DOHH2 (cell line): ENCODE measurements around the gene UBE2D2.

Source experiments
- H3F3A ChIP-seq: fragments of 200-600 bp; sonication (generic), shearing (Covaris generic); 2 replicates; pipeline ENCODE4 v1.6.0; 2016; ENCODE audit warnings: antibody characterized with exemption, mild to moderate bottlenecking; ENCODE audit not compliant: control insufficient read depth, insufficient read depth
- H3K27ac ChIP-seq: fragments of 200-600 bp; sonication (generic); 2 replicates; pipeline ENCODE4 v1.5.1; 2014; ENCODE audit warnings: low read depth, mild to moderate bottlenecking, low read length, moderate library complexity
- H3K27me3 ChIP-seq: fragments of 200-600 bp; sonication (generic); 2 replicates; pipeline ENCODE4 v1.6.1; 2014; ENCODE audit warnings: mild to moderate bottlenecking, low read length, mixed read lengths; ENCODE audit not compliant: control insufficient read depth
- H3K36me3 ChIP-seq: fragments of 200-600 bp; sonication (generic); 2 replicates; pipeline ENCODE4 v1.6.1; 2014; ENCODE audit warnings: mild to moderate bottlenecking, low read length, moderate library complexity, mixed read lengths; ENCODE audit not compliant: control insufficient read depth
- H3K4me1 ChIP-seq: fragments of 200-600 bp; sonication (generic); 2 replicates; pipeline ENCODE4 v1.6.1; 2014; ENCODE audit warnings: mild to moderate bottlenecking, low read length, mixed read lengths; ENCODE audit not compliant: control insufficient read depth
- H3K4me2 ChIP-seq: fragments of 200-600 bp; sonication (generic); 2 replicates; pipeline ENCODE4 v1.6.0; 2014; ENCODE audit warnings: mild to moderate bottlenecking, low read length, moderate library complexity
- H3K4me3 ChIP-seq: fragments of 200-600 bp; sonication (generic); 2 replicates; pipeline ENCODE4 v1.5.1; 2014; ENCODE audit warnings: mild to moderate bottlenecking, low read length, mixed read lengths
- H3K79me2 ChIP-seq: fragments of 200-600 bp; sonication (generic); 2 replicates; pipeline ENCODE4 v1.6.1; 2014; ENCODE audit warnings: mild to moderate bottlenecking, low read length, mixed read lengths; ENCODE audit not compliant: control insufficient read depth
- H3K9me2 ChIP-seq: fragments of 200-600 bp; sonication (generic); replicated peaks from 2 replicates; pipeline ENCODE4 v1.6.1; 2014; ENCODE audit warnings: mild to moderate bottlenecking, low read length, mixed read lengths; ENCODE audit not compliant: control insufficient read depth
- H3K9me3 ChIP-seq: fragments of 200-600 bp; sonication (generic); 2 replicates; pipeline ENCODE4 v1.6.1; 2014; ENCODE audit warnings: antibody characterized with exemption, low read length, mixed read lengths; ENCODE audit not compliant: control insufficient read depth, insufficient read depth
- H4K20me1 ChIP-seq: fragments of 200-600 bp; sonication (generic); 2 replicates; pipeline ENCODE4 v1.6.0; 2014; ENCODE audit warnings: low read depth, mild to moderate bottlenecking, antibody characterized with exemption, low read length, moderate library complexity; ENCODE audit not compliant: control insufficient read depth, insufficient read depth
- EZH2phosphoT487 ChIP-seq: fragments of 200-600 bp; sonication (generic); IDR thresholded peaks from 2 replicates; pipeline ENCODE4 v1.6.1; 2017; ENCODE audit warnings: borderline replicate concordance, mild to moderate bottlenecking, antibody characterized with exemption, low read length, moderate library complexity, mixed read lengths
- TF ChIP-seq, protein P1 (sequence below): fragments of 200-600 bp; sonication (generic); IDR thresholded peaks from one replicate; pipeline ENCODE4 v1.5.1; 2014; ENCODE audit warnings: antibody characterized with exemption, mild to moderate bottlenecking, low read depth, low read length; ENCODE audit not compliant: poor library complexity, severe bottlenecking

Gene UBE2D2

DNA sequence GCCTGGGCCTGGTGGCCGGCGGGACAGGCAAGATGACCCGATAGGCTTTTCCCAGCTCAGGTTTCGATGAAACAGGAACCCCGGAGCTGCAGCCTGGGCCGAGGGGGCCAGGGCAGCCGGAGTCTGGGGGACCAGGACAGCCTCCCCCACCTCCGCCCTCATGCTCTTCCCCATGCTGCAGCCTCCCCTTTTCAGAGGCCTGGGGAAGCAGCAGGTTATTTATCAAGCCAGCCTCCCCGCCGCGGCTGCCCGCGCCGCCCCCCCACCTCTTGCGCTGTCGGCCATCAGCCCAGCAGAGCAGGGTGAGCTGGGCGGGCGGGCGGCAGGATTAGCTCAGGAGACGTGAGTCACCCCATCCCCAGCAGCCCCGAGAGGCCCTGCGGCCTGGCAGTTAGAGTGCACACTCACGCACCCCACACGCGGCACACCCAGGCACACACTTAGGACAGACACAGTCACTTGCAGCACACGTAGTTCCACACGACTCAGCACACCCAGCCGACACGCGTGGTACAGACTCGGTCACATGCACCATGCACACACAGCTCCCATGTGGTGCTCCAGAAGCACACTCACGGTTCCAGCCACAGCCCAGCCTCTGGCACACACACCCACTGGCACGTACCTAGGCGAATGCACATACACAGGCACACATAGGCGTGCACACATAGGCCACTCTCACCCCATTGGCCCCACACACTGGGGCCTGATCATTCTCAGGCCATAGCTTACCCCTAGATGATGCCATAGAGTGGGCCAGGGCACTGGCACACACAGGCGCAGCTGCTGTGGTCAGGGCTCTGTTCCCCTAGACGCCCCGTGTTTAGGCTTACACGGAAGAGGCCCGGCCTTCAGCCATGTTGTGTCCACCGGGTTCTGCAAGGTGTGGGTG is 100.0 kb downstream of the UBE2D2 start:
- Histone ChIP-seq H3K9me2 (no peaks in the 10 kb centered on the region), H3K4me3 (no peak overlapping the region), H3F3A (no peaks in the 10 kb centered on the region), H3K27ac (no peak overlapping the region), H3K79me2 (peaks cover 98% of the 10 kb centered on the region), H3K36me3 (peaks cover 13% of the 10 kb centered on the region), H3K9me3 (no peaks in the 10 kb centered on the region), H3K4me1 (peaks cover 91% of the 10 kb centered on the region), H3K27me3 (no peaks in the 10 kb centered on the region), H3K4me2 (peak overlapping the region; percentile 10), H4K20me1 (peaks cover 16% of the 10 kb centered on the region; the same call in 1 of the 2 replicates)
- TF ChIP-seq EZH2phosphoT487 = no peak

DNA sequence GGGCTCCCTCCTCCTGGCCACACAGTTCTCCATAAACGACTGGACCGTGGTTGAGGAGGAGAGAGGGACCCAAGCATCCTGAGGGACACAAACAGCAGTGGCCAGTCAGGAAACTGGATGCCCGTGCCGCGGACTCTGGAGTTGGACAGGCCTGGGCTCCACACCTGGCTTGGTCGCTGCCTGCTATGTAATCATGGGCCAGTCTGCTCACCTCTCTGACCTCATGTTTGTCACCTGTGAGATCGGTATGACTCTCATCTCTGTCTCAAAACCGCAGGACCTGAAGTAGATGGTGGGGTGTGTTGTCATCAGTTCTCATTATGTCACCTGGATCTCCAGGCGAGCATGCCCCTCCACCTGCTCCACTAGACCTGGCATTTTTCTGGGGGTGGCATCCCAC is 101.5 kb downstream of the UBE2D2 start:
- Histone ChIP-seq H3K4me3 (no peak overlapping the region), H3K4me2 (no peak overlapping the region), H3K9me3 (no peaks in the 10 kb centered on the region), H3K79me2 (peaks cover 98% of the 10 kb centered on the region), H3K36me3 (peaks cover 11% of the 10 kb centered on the region), H4K20me1 (peaks cover 21% of the 10 kb centered on the region; the same call in 1 of the 2 replicates), H3K27me3 (no peaks in the 10 kb centered on the region), H3K4me1 (peaks cover 98% of the 10 kb centered on the region), H3F3A (no peaks in the 10 kb centered on the region), H3K9me2 (no peaks in the 10 kb centered on the region), H3K27ac (no peak overlapping the region)
- no peak for TF ChIP-seq EZH2phosphoT487
- TF ChIP-seq, protein P1, sequence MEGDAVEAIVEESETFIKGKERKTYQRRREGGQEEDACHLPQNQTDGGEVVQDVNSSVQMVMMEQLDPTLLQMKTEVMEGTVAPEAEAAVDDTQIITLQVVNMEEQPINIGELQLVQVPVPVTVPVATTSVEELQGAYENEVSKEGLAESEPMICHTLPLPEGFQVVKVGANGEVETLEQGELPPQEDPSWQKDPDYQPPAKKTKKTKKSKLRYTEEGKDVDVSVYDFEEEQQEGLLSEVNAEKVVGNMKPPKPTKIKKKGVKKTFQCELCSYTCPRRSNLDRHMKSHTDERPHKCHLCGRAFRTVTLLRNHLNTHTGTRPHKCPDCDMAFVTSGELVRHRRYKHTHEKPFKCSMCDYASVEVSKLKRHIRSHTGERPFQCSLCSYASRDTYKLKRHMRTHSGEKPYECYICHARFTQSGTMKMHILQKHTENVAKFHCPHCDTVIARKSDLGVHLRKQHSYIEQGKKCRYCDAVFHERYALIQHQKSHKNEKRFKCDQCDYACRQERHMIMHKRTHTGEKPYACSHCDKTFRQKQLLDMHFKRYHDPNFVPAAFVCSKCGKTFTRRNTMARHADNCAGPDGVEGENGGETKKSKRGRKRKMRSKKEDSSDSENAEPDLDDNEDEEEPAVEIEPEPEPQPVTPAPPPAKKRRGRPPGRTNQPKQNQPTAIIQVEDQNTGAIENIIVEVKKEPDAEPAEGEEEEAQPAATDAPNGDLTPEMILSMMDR = no peak

DNA sequence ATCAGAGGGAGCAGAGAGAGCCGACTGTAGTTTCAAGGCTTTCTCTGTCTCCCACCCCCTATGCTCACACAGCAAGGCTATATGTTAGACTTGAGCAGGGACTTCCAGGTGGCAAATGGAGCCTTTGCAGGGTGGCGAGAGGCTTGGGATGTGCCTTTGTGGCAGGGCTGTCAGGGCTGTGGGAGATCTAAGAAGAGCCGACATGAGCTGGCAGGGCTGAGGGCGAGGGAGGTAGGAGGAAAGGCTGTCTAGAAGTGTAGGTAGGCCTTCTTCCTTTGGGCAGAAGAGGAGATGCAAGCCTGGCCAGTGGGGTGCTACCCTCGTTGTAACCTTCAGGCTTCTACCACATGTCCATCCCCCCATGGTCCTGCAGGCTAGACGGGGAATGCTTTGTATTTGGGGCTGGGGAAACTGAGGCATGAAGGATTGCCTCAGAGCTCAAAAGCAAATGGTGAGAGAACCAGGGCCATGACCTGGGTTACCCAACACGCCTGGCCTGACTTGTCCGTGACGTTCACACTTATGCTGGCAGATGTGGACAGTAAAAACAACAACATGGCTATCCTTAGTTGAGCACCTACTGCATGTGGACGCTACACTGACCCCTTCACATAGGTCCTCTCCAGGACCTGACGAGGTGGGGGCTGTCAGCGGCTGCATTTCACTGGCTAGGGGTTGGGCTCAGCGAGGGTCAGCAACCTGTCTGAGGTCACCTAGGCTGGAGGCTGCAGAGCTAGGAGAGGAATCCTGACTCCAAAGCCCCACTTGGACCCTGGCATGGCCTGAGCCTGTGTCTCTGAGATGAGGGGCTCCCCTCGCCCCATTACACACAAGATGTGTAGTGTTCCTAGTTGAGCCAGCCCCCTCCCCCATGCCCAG is 102.3 kb downstream of the UBE2D2 start:
- peak overlapping the region; percentile 12; the same call in 1 of the 2 replicates for H3K4me2 ChIP-seq
- H3K4me3 ChIP-seq = no peak overlapping the region
- H3K4me1 ChIP-seq = peaks cover 97% of the 10 kb centered on the region
- H3K79me2 ChIP-seq = peaks cover 98% of the 10 kb centered on the region
- H3K27ac ChIP-seq = no peak overlapping the region
- TF ChIP-seq EZH2phosphoT487 = no peak
- TF ChIP-seq, protein P1 = no peak
- H4K20me1 ChIP-seq = peaks cover 21% of the 10 kb centered on the region; the same call in 1 of the 2 replicates
- H3K27me3 ChIP-seq = no peaks in the 10 kb centered on the region
- H3K9me3 ChIP-seq = no peaks in the 10 kb centered on the region
- H3F3A ChIP-seq = no peaks in the 10 kb centered on the region
- H3K36me3 ChIP-seq = peaks cover 11% of the 10 kb centered on the region
- no peaks in the 10 kb centered on the region for H3K9me2 ChIP-seq
